Hepatocyte (in vitro differentiated cells): Measurements from ENCODE around the gene CDPF1.

Experiments used
- CTCF ChIP-seq: fragments of 200-600 bp; sonication (generic); IDR thresholded peaks from 2 replicates; pipeline ENCODE4 v1.5.1; 2016; ENCODE audit warnings: antibody characterized with exemption, mild to moderate bottlenecking; ENCODE audit not compliant: poor library complexity
- EZH2 ChIP-seq: fragments of 200-600 bp; sonication (generic); IDR thresholded peaks from 2 replicates; pipeline ENCODE4 v1.6.1; 2016; ENCODE audit warnings: antibody characterized with exemption, mild to moderate bottlenecking, borderline replicate concordance
- EZH2phosphoT487 ChIP-seq: fragments of 200-600 bp; sonication (generic); IDR thresholded peaks from one replicate; pipeline ENCODE4 v1.6.1; 2018; ENCODE audit warnings: antibody characterized with exemption, mild to moderate bottlenecking, low read depth, moderate library complexity; ENCODE audit not compliant: unreplicated experiment, severe bottlenecking

GRCh38 chr22:46240073-46240472 is 10.0 kb downstream of the CDPF1 start:
- TF ChIP-seq CTCF: no peak
- no peak for TF ChIP-seq EZH2
- TF ChIP-seq EZH2phosphoT487: no peak
